HG03378 (cell line): ENCODE results near the gene ILDR2.

Experiments
- ATAC-seq: cut with Tn5 transposase; IDR thresholded peaks from one replicate; pipeline ENCODE4 v1.9.1; 2021; ENCODE audit warnings: mild to moderate bottlenecking, moderate library complexity; ENCODE audit not compliant: unreplicated experiment

The ILDR2 gene

GRCh38 chr1:166975361-166976129 lies at the start of gene ILDR2:
TSS of gene ILDR2 (minus strand) at chr1:166975540. CDS start at chr1:166975268, 272 bp downstream.
- ATAC-seq: no peak

GRCh38 chr1:167022384-167022783 lies 47.0 kb upstream of the ILDR2 start:
- peak; percentile 69 for ATAC-seq

GRCh38 chr1:167016100-167016750 lies 40.9 kb upstream of the ILDR2 start:
- ATAC-seq: no peak

- no peak for ATAC-seq
Measured at GRCh38 chr1:167013108-167013929, 38.0 kb upstream of the ILDR2 start.

- no peak for ATAC-seq
Measured at GRCh38 chr1:167012570-167012969, 37.2 kb upstream of the ILDR2 start.

GRCh38 chr1:167011560-167012191 lies 36.3 kb upstream of the ILDR2 start:
- ATAC-seq: no peak

- no peak for ATAC-seq
Measured at GRCh38 chr1:167003711-167004110, 28.4 kb upstream of the ILDR2 start.

- no peak for ATAC-seq
Measured at GRCh38 chr1:167002354-167002753, 27.0 kb upstream of the ILDR2 start.

GRCh38 chr1:167000546-167000945 lies 25.2 kb upstream of the ILDR2 start:
- ATAC-seq: no peak

- ATAC-seq: no peak
Measured at GRCh38 chr1:166999500-167000055, 24.2 kb upstream of the ILDR2 start.

- no peak for ATAC-seq
Measured at GRCh38 chr1:166999075-166999474, 23.7 kb upstream of the ILDR2 start.

- no peak for ATAC-seq
Measured at GRCh38 chr1:166988974-166989515, 13.7 kb upstream of the ILDR2 start, which contains the start of gene MAEL. TSS of gene MAEL (plus strand) at chr1:166989280. CDS start at chr1:166989353, 73 bp downstream.

GRCh38 chr1:166981589-166981988 lies 6.2 kb upstream of the ILDR2 start:
- ATAC-seq: no peak

- ATAC-seq: no peak
Measured at GRCh38 chr1:166980818-166981217, 5.5 kb upstream of the ILDR2 start.

- ATAC-seq: no peak
Measured at GRCh38 chr1:166980383-166980782, 5.0 kb upstream of the ILDR2 start.

- peak; percentile 67 for ATAC-seq
Measured at GRCh38 chr1:166978821-166979220, 3.5 kb upstream of the ILDR2 start.

GRCh38 chr1:166977951-166978350 lies 2.6 kb upstream of the ILDR2 start:
- ATAC-seq: no peak

GRCh38 chr1:166974647-166975345 lies 544 bp downstream of the ILDR2 start:
- no peak for ATAC-seq

- no peak for ATAC-seq
Measured at GRCh38 chr1:166972826-166973225, 2.5 kb downstream of the ILDR2 start.

GRCh38 chr1:166972193-166972592 lies 3.1 kb downstream of the ILDR2 start:
- ATAC-seq: no peak
